Duodenal mucosa (tissue), 2 donors: ENCODE measurements around the gene VPS39.
A peak's percentile ranks its signal among the peaks of the same experiment; 100 is the strongest.

Source experiments
- H3K27ac ChIP-seq: one replicate; pipeline ENCODE4 v1.7.0; 2013; ENCODE audit warnings: low read depth, low read length
- H3K27me3 ChIP-seq, 2 donors: one replicate each; pipeline ENCODE4 v1.7.0; 2013; ENCODE audit warnings: low read length in 2 of 2, control low read depth in 1 of 2; ENCODE audit not compliant: insufficient read depth in 2 of 2, control insufficient read depth in 1 of 2
- H3K36me3 ChIP-seq, 2 donors: one replicate each; pipeline ENCODE4 v1.7.0; 2013; ENCODE audit warnings: low read length in 2 of 2, control low read depth in 1 of 2; ENCODE audit not compliant: insufficient read depth in 2 of 2, control insufficient read depth in 1 of 2
- H3K4me1 ChIP-seq, 2 donors: one replicate each; pipeline ENCODE4 v1.7.0; 2013; ENCODE audit warnings: low read length in 2 of 2, control low read depth in 1 of 2; ENCODE audit not compliant: insufficient read depth in 2 of 2, control insufficient read depth in 1 of 2
- H3K4me3 ChIP-seq, 2 donors: one replicate each; pipeline ENCODE4 v1.7.0; 2013; ENCODE audit warnings: low read length in 2 of 2, low read depth in 1 of 2
- H3K9ac ChIP-seq, 2 donors: one replicate each; pipeline ENCODE4 v1.7.0; 2013; ENCODE audit warnings: low read length in 2 of 2, low read depth in 1 of 2
- H3K9me3 ChIP-seq, 2 donors: one replicate each; pipeline ENCODE4 v1.7.0; 2013; ENCODE audit warnings: low read length in 2 of 2, control low read depth in 1 of 2; ENCODE audit not compliant: control insufficient read depth in 1 of 2

VPS39 gene

GRCh38 chr15:42154212-42154941 lies 53.7 kb downstream of the VPS39 start:
- H3K9ac ChIP-seq = no peak overlapping the region
- H3K27ac ChIP-seq = no peak overlapping the region
- no peaks in the 10 kb centered on the region for H3K27me3 ChIP-seq
- H3K4me1 ChIP-seq = peaks cover 14 to 16% of the 10 kb centered on the region in 2 donors
- no peaks in the 10 kb centered on the region for H3K9me3 ChIP-seq
- H3K36me3 ChIP-seq = peaks cover under 1 to 8% of the 10 kb centered on the region in 2 donors
- H3K4me3 ChIP-seq = peak overlapping the region; percentile 75 to 77

DNA sequence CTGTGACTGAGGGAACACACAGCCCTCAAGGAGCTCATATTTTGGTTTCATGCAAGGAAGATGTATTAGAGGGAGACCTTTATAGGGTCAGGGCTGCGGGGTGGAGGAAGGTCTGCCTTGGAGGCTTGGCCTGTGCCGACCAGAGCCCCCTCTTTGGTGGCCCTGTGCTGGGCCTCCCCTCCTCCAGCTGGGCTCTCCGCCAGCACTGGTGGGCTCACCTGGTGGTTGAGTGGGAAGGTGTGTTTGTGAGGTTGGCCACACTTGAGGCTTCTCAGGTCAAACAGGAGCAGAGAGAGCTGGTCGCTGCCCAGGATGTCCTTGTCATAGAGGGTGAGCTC lies 54.3 kb downstream of the VPS39 start:
- Histone ChIP-seq H3K9me3 (no peaks in the 10 kb centered on the region), H3K27ac (no peak overlapping the region), H3K36me3 (peaks cover 0 to 2% of the 10 kb centered on the region in 2 donors), H3K4me3 (no peak overlapping the region), H3K9ac (no peak overlapping the region), H3K4me1 (peaks cover 14 to 16% of the 10 kb centered on the region in 2 donors), H3K27me3 (no peaks in the 10 kb centered on the region)

DNA sequence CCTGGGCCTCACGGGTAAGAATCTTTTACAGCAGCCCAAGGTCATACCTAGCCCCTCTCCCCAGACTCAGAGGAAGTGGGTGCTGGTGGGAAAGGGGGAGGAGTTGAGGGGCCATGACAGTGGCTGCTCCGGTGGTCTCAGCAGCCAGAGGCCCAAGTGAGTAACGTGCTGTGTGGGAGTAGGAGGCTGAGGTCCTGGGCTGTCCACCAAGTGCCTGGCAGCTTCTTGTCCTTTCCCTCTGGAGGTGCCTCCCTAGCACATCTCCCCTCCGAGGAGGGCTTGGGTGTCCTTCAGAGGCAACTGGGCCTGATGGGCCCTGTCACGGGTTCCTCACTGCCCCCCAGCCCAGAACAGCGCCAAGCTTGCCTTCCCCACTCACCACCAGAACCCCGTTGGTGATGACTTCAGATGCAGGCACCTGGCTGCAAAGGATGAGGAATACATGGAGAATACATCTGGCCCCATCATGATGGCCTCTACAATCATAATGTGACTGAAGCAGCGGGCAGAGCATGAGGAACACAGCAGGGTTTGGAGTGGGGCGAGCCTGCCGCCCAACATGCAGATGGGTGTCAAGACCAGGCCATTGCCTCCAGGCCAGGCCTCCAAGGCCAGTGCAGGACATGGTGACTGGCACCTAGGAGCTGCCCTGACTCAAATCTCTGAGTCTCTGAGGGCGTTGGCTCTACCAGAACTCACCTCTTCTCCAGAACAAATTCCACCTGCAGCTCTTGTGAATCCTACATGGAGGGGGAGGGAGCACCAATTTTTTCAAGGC lies 55.0 kb downstream of the VPS39 start:
- Histone ChIP-seq H3K4me3 (no peak overlapping the region), H3K27ac (no peak overlapping the region), H3K9ac (no peak overlapping the region)

DNA sequence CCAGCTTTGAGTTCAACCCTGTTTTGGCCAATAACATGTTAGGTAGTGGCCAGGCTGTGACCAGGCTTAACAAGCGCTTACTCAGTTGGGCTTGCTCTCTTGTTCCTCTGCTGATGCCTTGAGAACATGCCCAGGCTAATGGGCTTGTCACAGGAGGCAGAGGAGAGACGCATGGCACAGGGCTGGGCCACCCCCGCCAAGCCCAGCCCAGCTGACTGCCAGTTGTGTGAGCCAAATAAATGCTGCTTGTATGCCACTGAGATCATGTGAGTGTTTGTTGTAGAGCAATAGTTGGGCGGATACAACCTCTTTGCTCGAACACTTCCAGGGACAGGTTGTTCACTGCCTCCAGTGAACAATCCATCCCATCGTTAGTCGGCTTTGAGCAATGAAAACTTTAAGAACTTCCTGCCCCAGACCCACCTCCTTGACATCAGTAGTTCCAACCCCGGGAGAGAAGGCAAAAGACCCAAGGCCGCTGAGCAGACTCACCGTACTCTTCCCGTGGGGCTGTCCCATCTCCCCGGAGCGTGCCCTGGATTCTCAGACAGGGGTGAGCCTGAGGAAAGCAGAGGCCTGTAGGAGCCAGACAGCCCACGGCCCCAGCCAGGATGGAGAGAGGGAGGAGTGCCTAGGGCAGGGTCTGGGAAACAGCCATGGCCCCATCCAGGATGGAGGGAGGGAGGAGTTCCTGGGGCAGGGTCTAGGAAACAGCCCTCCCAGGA lies 55.7 kb downstream of the VPS39 start:
- Histone ChIP-seq H3K9ac (no peak overlapping the region), H3K36me3 (no peaks in the 10 kb centered on the region), H3K4me3 (no peak overlapping the region), H3K4me1 (peaks cover 16 to 17% of the 10 kb centered on the region in 2 donors), H3K27ac (no peak overlapping the region), H3K27me3 (no peaks in the 10 kb centered on the region), H3K9me3 (no peaks in the 10 kb centered on the region)

More for the DNA sequence above, 55.0 kb downstream of the VPS39 start:
- Histone ChIP-seq H3K36me3 (no peaks in the 10 kb centered on the region), H3K9me3 (no peaks in the 10 kb centered on the region), H3K4me1 (peaks cover 16 to 17% of the 10 kb centered on the region in 2 donors), H3K27me3 (no peaks in the 10 kb centered on the region)

DNA sequence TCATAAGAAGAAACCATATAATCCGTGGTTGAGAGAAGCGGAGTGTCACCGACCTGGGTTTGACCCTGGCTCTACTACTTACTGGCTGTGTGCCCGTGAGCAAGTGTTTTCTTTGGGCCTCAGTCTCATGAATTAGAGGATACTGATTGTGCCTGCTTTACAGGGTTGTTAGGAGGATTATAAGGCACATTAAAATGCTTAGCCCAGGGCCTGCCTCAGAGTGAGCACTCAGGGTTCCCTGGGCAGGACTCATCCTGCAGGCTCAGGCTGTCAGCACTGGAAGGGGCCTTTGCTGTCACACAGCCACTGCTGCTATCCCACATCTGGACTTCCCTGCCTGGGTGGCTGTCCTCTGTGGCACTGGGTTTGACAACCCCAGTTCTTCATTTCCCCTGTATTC lies 56.4 kb downstream of the VPS39 start:
- H3K27me3 ChIP-seq = no peaks in the 10 kb centered on the region
- no peak overlapping the region for H3K27ac ChIP-seq
- H3K4me1 ChIP-seq = peaks cover 17 to 21% of the 10 kb centered on the region in 2 donors
- no peaks in the 10 kb centered on the region for H3K36me3 ChIP-seq
- no peak overlapping the region for H3K9ac ChIP-seq
- no peaks in the 10 kb centered on the region for H3K9me3 ChIP-seq
- no peak overlapping the region for H3K4me3 ChIP-seq

DNA sequence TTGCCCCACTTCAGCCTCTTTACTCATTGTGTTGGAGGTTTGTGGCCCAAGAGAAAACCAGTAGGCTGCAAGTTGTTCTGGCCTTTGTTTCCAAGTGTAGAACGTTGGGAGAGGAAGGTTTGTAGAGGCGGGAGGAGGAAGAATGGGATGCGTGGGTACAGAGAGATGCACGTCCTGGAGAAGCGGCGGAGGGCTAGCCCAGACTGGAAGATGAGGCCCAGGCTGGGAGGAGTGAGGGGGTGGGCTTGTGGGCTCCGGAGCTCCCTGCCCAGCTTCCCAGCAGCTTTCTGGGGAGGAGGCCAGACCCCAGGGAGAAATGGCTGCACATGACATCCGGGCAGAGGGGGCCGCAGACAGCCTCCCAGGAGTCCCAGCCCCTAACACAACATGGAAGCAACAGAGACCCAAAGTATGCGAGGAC lies 57.0 kb downstream of the VPS39 start:
- Histone ChIP-seq H3K4me1 (peaks cover 17 to 24% of the 10 kb centered on the region in 2 donors), H3K4me3 (no peak overlapping the region), H3K9me3 (no peaks in the 10 kb centered on the region), H3K9ac (no peak overlapping the region), H3K27me3 (no peaks in the 10 kb centered on the region), H3K36me3 (no peaks in the 10 kb centered on the region), H3K27ac (no peak overlapping the region)

GRCh38 chr15:42150219-42150970 lies 57.7 kb downstream of the VPS39 start:
- no peaks in the 10 kb centered on the region for H3K36me3 ChIP-seq
- H3K4me1 ChIP-seq = peaks cover 17 to 27% of the 10 kb centered on the region in 2 donors
- H3K9me3 ChIP-seq = no peaks in the 10 kb centered on the region
- H3K27me3 ChIP-seq = no peaks in the 10 kb centered on the region
- H3K4me3 ChIP-seq = no peak overlapping the region
- no peak overlapping the region for H3K27ac ChIP-seq
- no peak overlapping the region for H3K9ac ChIP-seq

GRCh38 chr15:42149493-42150218 lies 58.4 kb downstream of the VPS39 start:
- Histone ChIP-seq H3K27me3 (no peaks in the 10 kb centered on the region), H3K27ac (no peak overlapping the region), H3K36me3 (no peaks in the 10 kb centered on the region), H3K9me3 (no peaks in the 10 kb centered on the region), H3K4me1 (peaks cover 9 to 23% of the 10 kb centered on the region in 2 donors), H3K9ac (no peak overlapping the region), H3K4me3 (no peak overlapping the region)

- no peak overlapping the region for H3K4me3 ChIP-seq
- no peaks in the 10 kb centered on the region for H3K27me3 ChIP-seq
- H3K36me3 ChIP-seq = no peaks in the 10 kb centered on the region
- no peaks in the 10 kb centered on the region for H3K9me3 ChIP-seq
- H3K9ac ChIP-seq = no peak overlapping the region
- H3K4me1 ChIP-seq = peaks cover 3 to 16% of the 10 kb centered on the region in 2 donors
- H3K27ac ChIP-seq = no peak overlapping the region
Observed at GRCh38 chr15:42148808-42149492, 59.2 kb downstream of the VPS39 start.
